ENCODE results near the gene IPO4. TPM values are rescaled to one million over a fixed set of nuclear protein-coding genes. Genes with fewer than 3 reads are reported as not detected.

The IPO4 gene
- total RNA-seq, 2 experiments from 2014 or later: 36.6 to 37.9 TPM

DNA sequence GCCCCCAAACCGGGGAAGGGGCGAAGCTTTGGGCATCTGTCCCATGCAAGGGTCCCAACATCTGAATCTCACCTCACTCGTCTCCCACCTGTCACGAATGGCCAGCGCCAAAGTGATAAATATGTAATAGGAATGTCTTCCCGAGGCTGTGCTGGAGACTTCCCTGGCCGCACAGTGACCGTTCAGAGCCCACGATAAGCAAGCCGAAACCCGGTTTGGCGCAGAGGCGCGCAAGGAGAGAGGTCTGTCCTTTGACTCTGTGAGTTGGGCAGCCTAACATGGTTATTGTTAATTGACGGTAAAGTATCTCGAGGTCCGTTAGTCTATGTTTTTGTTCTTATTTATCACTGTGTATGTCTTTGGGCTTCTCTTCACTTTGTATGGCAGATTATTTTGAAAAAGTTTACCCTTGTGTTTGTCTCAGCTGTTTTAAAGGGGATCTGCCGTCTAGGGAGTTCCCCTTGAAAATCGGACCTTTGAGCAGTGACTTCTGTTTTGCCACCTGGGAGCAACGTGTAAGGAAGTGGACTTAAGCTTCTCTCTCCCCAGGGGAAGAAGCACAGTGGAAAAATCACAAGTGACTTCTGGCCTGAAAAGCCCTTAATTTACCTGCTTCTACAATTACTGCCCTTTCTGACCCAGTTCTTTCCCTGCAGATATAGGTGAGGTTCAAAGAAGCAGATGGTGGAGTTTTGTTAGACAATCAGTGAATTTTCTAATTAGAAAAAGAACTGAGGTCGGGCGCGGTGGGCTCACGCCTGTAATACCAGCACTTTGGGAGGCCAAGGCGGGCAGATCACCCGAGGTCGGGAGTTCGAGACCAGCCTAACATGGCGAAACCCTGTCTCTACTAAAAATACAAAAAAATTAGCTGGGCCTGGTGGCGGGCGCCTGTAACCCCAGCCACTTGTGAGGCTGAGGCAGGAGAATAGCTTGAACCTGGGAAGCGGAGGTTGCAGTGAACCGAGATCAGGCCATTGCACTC lies 7.7 kb upstream of the IPO4 start:
- Mint-ChIP-seq H3K4me3 (peak overlapping the region; percentile 87), H3K27me3 (no peaks in the 10 kb centered on the region), H3K27ac (peak overlapping the region; percentile 92), H3K36me3 (ENCODE audit: low read depth) (peaks cover 61% of the 10 kb centered on the region), H3K9me3 (no peaks in the 10 kb centered on the region), H3K4me1 (ENCODE audit: low read depth) (peaks cover 51% of the 10 kb centered on the region)
- peak in 2 of 14 experiments; percentile 40 to 43 for DNase-seq
- Histone ChIP-seq H3K27me3 (ENCODE audit: control insufficient read depth in 1 of 2, insufficient read depth in 2 of 2, low read length in 2 of 2) (no peaks in the 10 kb centered on the region), H3K4me1 (ENCODE audit: insufficient read depth, low read length) (peaks cover 37% of the 10 kb centered on the region), H3K4me3 (ENCODE audit: low read length) (peak overlapping the region; percentile 93), H3K27ac (ENCODE audit: low read depth in 1 of 2, low read length in 2 of 2) (peak overlapping the region; percentile 97 to 99), H3K36me3 (ENCODE audit: insufficient read depth, low read length) (peaks cover 23% of the 10 kb centered on the region), H3K9me3 (ENCODE audit: control insufficient read depth in 1 of 2, insufficient read depth in 1 of 2, low read length in 2 of 2) (no peaks in the 10 kb centered on the region)
- ATAC-seq (ENCODE audit: poor library complexity): no peak
- ChIA-PET CTCF (interaction anchor here (0.8 to 2.6 kb wide), 7 partner anchors 15 to 101 kb away, joined by 3 to 14 read pairs (median 5); partner anchors contain the start of genes CHMP4A, IRF9, MDP1 and TINF2), POLR2A (interaction anchor here (0.6 to 4.0 kb wide), 29 partner anchors 8 to 937 kb away, joined by 3 to 99 read pairs (median 5); partner anchors contain the start of genes CBLN3, CHMP4A, CIDEB and DCAF11)
- TF ChIP-seq, protein P1, sequence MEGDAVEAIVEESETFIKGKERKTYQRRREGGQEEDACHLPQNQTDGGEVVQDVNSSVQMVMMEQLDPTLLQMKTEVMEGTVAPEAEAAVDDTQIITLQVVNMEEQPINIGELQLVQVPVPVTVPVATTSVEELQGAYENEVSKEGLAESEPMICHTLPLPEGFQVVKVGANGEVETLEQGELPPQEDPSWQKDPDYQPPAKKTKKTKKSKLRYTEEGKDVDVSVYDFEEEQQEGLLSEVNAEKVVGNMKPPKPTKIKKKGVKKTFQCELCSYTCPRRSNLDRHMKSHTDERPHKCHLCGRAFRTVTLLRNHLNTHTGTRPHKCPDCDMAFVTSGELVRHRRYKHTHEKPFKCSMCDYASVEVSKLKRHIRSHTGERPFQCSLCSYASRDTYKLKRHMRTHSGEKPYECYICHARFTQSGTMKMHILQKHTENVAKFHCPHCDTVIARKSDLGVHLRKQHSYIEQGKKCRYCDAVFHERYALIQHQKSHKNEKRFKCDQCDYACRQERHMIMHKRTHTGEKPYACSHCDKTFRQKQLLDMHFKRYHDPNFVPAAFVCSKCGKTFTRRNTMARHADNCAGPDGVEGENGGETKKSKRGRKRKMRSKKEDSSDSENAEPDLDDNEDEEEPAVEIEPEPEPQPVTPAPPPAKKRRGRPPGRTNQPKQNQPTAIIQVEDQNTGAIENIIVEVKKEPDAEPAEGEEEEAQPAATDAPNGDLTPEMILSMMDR (IDR thresholded peaks at IDR 0.05): no peak
- intact Hi-C loops (cut with DNase I, micrococcal nuclease): loop anchor here in 1 of 2 experiments (5.0 kb wide), 1 partner anchor 36 kb away; the partner anchor contains the start of genes GMPR2 and NEDD8

DNA sequence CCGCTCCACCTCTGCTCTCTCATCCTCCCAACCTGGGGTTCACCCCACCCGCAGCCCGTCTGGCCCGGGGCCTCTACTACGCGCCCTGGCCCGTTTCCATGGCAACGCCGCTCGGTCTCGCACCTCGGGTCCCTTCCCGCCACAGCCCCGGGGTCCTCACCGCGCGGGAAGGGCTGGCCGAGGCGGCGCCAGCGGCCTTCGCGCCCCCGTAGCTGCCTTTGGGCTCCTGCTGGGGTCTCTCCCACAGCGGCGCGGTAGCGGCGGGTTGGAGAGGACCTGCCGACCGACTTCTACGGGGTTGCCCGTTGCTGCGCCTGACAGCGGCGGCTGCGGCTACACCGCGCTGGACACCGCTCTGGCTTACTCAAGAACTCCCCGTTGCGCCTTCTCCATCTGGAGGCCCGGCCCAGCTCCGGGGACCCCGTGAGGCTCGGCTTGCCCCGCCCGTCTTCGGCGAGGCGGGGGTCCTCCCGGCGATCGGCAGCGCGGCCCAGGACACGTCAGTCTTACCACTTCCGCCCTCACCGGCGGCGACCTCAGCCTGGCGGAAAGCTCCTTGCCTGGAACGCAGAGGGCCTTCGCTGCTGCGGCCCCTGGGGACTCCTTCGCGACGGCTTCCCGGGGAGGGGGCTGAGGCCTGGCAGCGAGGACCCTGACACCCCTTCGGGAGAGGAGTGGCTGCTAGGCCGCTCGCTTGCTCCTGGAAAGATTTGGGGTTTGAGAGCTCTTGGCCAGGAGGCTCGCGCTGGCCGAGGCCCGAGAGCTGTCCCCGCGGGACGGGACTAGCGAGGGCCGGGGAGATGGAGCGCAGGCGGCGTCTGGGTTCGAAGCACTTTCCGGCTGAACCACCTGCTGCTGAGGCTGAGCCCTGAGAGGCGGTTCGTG lies 6.8 kb upstream of the IPO4 start, which contains the start of gene TM9SF1:
TM9SF1 (minus strand) TSS at position 256 of the 885 bp plus-strand sequence. CDS start 422 bp downstream, outside the sequence.
- no peaks in the 10 kb centered on the region for H3K9me3 Mint-ChIP-seq
- Histone ChIP-seq H3K27ac (ENCODE audit: low read depth in 1 of 2, low read length in 2 of 2) (peak within 1 kb of the TSS; percentile 97 to 99), H3K36me3 (ENCODE audit: insufficient read depth, low read length) (peaks cover 26% of the 10 kb centered on the region), H3K27me3 (ENCODE audit: control insufficient read depth in 1 of 2, insufficient read depth in 2 of 2, low read length in 2 of 2) (no peaks in the 10 kb centered on the region), H3K4me3 (ENCODE audit: low read length) (peak within 1 kb of the TSS; percentile 93), H3K4me1 (ENCODE audit: insufficient read depth, low read length) (peaks cover 37% of the 10 kb centered on the region), H3K9me3 (ENCODE audit: control insufficient read depth in 1 of 2, insufficient read depth in 1 of 2, low read length in 2 of 2) (no peaks in the 10 kb centered on the region)
- ATAC-seq (ENCODE audit: poor library complexity) (peak; percentile 88), DNase-seq (peak; percentile 78 to 95 (median 86))
- peak within 1 kb of the TSS; percentile 87 for H3K4me3 Mint-ChIP-seq
- peaks cover 51% of the 10 kb centered on the region for H3K4me1 Mint-ChIP-seq (ENCODE audit: low read depth)
- CTCF ChIA-PET: interaction anchor here (0.5 to 2.6 kb wide), 9 partner anchors 8 to 1335 kb away, joined by 3 to 14 read pairs (median 3); partner anchors contain the start of genes CHMP4A, IRF9, MDP1 and TINF2
- H3K27me3 Mint-ChIP-seq: no peaks in the 10 kb centered on the region
- TF ChIP-seq, protein P1 (IDR thresholded peaks at IDR 0.05): no peak
- H3K36me3 Mint-ChIP-seq (ENCODE audit: low read depth): peaks cover 63% of the 10 kb centered on the region
- intact Hi-C loops (cut with DNase I, micrococcal nuclease): loop anchor here (1.0 to 5.0 kb wide), 4 partner anchors 18 to 59 kb away; partner anchors contain the start of genes CHMP4A (in 1 of the 2), GMPR2 (in 1 of the 2), IRF9 (in 1 of the 2) and NEDD8 (in 1 of the 2)
- peak within 1 kb of the TSS; percentile 92 for H3K27ac Mint-ChIP-seq
- POLR2A ChIA-PET: interaction anchor here (0.6 to 4.0 kb wide), 33 partner anchors 9 to 936 kb away, joined by 3 to 99 read pairs (median 4); partner anchors contain the start of genes CBLN3, CHMP4A, CIDEB and DCAF11
